ENCODE measurements around the gene PPP2R5A.

The PPP2R5A gene

GRCh38 chr1:212291505-212292134 is 6.4 kb downstream of the PPP2R5A start:
- H3K9me3 ChIP-seq (ENCODE audit: control insufficient read depth, insufficient read depth, low read depth, low read length) = no peaks in the 10 kb centered on the region
- ChIA-PET POLR2A (interaction anchor here (1.1 kb wide), 1 partner anchor 256 kb away, joined by 6 read pairs; the partner anchor contains the start of genes DTL and INTS7), CTCF (interaction anchor here (0.6 to 5.0 kb wide), 30 partner anchors 10 to 1055 kb away, joined by 3 to 52 read pairs (median 4); partner anchors contain the start of genes DTL and INTS7)
- no peak overlapping the region for H3K27ac ChIP-seq (ENCODE audit: extremely low read depth, low read depth, low read length)
- no peak overlapping the region for H3K4me3 ChIP-seq (ENCODE audit: low read depth, low read length)
- H3K36me3 ChIP-seq (ENCODE audit: control insufficient read depth in 2 of 2, insufficient read depth in 1 of 2, low read length in 2 of 2) = no peaks in the 10 kb centered on the region
- peaks cover 15% of the 10 kb centered on the region; the same call in 1 of the 2 replicates for H3K4me1 ChIP-seq (ENCODE audit: control insufficient read depth, insufficient read depth, low read length)
- TF ChIP-seq ZNF449 (tag by site-specific recombination; IDR thresholded peaks at IDR 0.05) (peak; percentile 69; the same call in 1 of the 2 replicates), ZBTB10 (tag by site-specific recombination; IDR thresholded peaks at IDR 0.05) (no peak), ZNF549 (tag by site-specific recombination; IDR thresholded peaks at IDR 0.05) (no peak), CTCF (tag by site-specific recombination; IDR thresholded peaks at IDR 0.05) (peak; percentile 58), ZNF354C (tag by site-specific recombination; IDR thresholded peaks at IDR 0.05; ENCODE audit: borderline replicate concordance, low read depth) (no peak), ZNF670 (tag by site-specific recombination; IDR thresholded peaks at IDR 0.05; ENCODE audit: low read depth) (no peak), ZNF341 (tag by site-specific recombination; IDR thresholded peaks at IDR 0.05; ENCODE audit: low read depth) (no peak), FEZF1 (tag by site-specific recombination; IDR thresholded peaks at IDR 0.05) (no peak), KLF9 (tag by site-specific recombination; IDR thresholded peaks at IDR 0.05; ENCODE audit: low read depth) (no peak), ZNF155 (tag by site-specific recombination; IDR thresholded peaks at IDR 0.05) (no peak), ZNF514 (tag by site-specific recombination; IDR thresholded peaks at IDR 0.05) (no peak), ZNF473 (tag by site-specific recombination; IDR thresholded peaks at IDR 0.05) (no peak), HIC1 (tag by site-specific recombination; IDR thresholded peaks at IDR 0.05) (no peak), ZNF558 (tag by site-specific recombination; IDR thresholded peaks at IDR 0.05) (no peak), ZNF184 (tag by site-specific recombination; IDR thresholded peaks at IDR 0.05) (0 out of 2 replicates have a peak, but pooled peaks have one; percentile 13), ZNF791 (tag by site-specific recombination; IDR thresholded peaks at IDR 0.05) (no peak), IKZF3 (tag by site-specific recombination; IDR thresholded peaks at IDR 0.05) (peak; percentile 54; the same call in 1 of the 2 replicates), KLF7 (tag by site-specific recombination; IDR thresholded peaks at IDR 0.05; ENCODE audit: borderline replicate concordance) (no peak), ZNF112 (tag by site-specific recombination; IDR thresholded peaks at IDR 0.05) (no peak), ZNF114 (tag by site-specific recombination; IDR thresholded peaks at IDR 0.05) (no peak), ZNF366 (tag by site-specific recombination; conservative IDR thresholded peaks at IDR 0.05) (peak; percentile 66; the same call in 1 of the 2 replicates), ZBTB17 (tag by site-specific recombination; IDR thresholded peaks at IDR 0.05) (no peak), YY2 (tag by site-specific recombination; IDR thresholded peaks at IDR 0.05) (no peak), TSHZ1 (tag by site-specific recombination; IDR thresholded peaks at IDR 0.05; ENCODE audit: borderline replicate concordance) (no peak), KLF17 (tag by site-specific recombination; IDR thresholded peaks at IDR 0.05) (no peak)

Data from HEK293 (cell line).